Chondrocyte (in vitro differentiated cells): ENCODE data around the gene HOXC11. TPM values are rescaled to one million over a fixed set of nuclear protein-coding genes. Genes with fewer than 3 reads are reported as not detected.

Experiments used
- DNase-seq: peaks from one replicate; pipeline ENCODE4 v3.0.0; 2021; ENCODE audit warnings: mixed read lengths, low spot score
- H3K27ac Mint-ChIP-seq: one replicate; pipeline ENCODE4 v1.8.0; 2021; ENCODE audit warnings: mild to moderate bottlenecking, moderate library complexity, mixed read lengths; ENCODE audit not compliant: unreplicated experiment
- H3K27me3 Mint-ChIP-seq: 2 replicates; pipeline ENCODE4 v1.8.0; 2021; ENCODE audit warnings: low read depth, mixed read lengths
- H3K36me3 Mint-ChIP-seq: 2 replicates; pipeline ENCODE4 v1.8.0; 2021; ENCODE audit warnings: low read depth, mixed read lengths
- H3K4me1 Mint-ChIP-seq: 2 replicates; pipeline ENCODE4 v1.8.0; 2021; ENCODE audit warnings: low read depth, mild to moderate bottlenecking, mixed read lengths
- H3K4me3 Mint-ChIP-seq: one replicate; pipeline ENCODE4 v1.8.0; 2021; ENCODE audit warnings: mild to moderate bottlenecking, moderate library complexity, mixed read lengths; ENCODE audit not compliant: unreplicated experiment
- H3K9me3 Mint-ChIP-seq: 2 replicates; pipeline ENCODE4 v1.8.0; 2021; ENCODE audit warnings: low read depth, mixed read lengths
- total RNA-seq: library from RNA; stranded (reverse); gene quantifications from 3 replicates; pipeline ENCODE4 v1.2.1, GENCODE V29; 2021
- TF ChIP-seq, protein P1 (sequence below): fragments of 200-600 bp; sonication (generic); IDR thresholded peaks from 2 replicates; pipeline ENCODE4 v1.5.0; 2021; ENCODE audit warnings: antibody characterized with exemption, mild to moderate bottlenecking, moderate library complexity

Gene HOXC11
- total RNA-seq, 1 donor from 2014 or later: not detected

- peaks cover 91% of the 10 kb centered on the region for H3K27me3 Mint-ChIP-seq
- DNase-seq: no peak
- TF ChIP-seq, protein P1, sequence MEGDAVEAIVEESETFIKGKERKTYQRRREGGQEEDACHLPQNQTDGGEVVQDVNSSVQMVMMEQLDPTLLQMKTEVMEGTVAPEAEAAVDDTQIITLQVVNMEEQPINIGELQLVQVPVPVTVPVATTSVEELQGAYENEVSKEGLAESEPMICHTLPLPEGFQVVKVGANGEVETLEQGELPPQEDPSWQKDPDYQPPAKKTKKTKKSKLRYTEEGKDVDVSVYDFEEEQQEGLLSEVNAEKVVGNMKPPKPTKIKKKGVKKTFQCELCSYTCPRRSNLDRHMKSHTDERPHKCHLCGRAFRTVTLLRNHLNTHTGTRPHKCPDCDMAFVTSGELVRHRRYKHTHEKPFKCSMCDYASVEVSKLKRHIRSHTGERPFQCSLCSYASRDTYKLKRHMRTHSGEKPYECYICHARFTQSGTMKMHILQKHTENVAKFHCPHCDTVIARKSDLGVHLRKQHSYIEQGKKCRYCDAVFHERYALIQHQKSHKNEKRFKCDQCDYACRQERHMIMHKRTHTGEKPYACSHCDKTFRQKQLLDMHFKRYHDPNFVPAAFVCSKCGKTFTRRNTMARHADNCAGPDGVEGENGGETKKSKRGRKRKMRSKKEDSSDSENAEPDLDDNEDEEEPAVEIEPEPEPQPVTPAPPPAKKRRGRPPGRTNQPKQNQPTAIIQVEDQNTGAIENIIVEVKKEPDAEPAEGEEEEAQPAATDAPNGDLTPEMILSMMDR: peak; percentile 65
- H3K4me3 Mint-ChIP-seq: no peak within 1 kb of the TSS
- H3K9me3 Mint-ChIP-seq: no peaks in the 10 kb centered on the region
- no peaks in the 10 kb centered on the region for H3K4me1 Mint-ChIP-seq
- H3K27ac Mint-ChIP-seq: no peak within 1 kb of the TSS
- H3K36me3 Mint-ChIP-seq: peaks cover 2% of the 10 kb centered on the region
Measured at GRCh38 chr12:53984901-53985691, 12.2 kb downstream of the HOXC11 start, which contains the start of gene HOXC10. TSS of gene HOXC10 (plus strand) at chr12:53985146. CDS start at chr12:53985260, 114 bp downstream.

DNA sequence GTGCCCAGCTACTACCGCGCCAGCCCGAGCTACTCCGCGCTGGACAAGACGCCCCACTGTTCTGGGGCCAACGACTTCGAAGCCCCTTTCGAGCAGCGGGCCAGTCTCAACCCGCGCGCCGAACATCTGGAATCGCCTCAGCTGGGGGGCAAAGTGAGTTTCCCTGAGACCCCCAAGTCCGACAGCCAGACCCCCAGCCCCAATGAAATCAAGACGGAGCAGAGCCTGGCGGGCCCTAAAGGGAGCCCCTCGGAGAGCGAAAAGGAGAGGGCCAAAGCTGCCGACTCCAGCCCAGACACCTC is 12.7 kb downstream of the HOXC11 start:
- H3K4me1 Mint-ChIP-seq: no peaks in the 10 kb centered on the region
- H3K27ac Mint-ChIP-seq: no peak overlapping the region
- H3K9me3 Mint-ChIP-seq: no peaks in the 10 kb centered on the region
- DNase-seq: no peak
- peaks cover 91% of the 10 kb centered on the region for H3K27me3 Mint-ChIP-seq
- H3K36me3 Mint-ChIP-seq: peaks cover 2% of the 10 kb centered on the region
- no peak overlapping the region for H3K4me3 Mint-ChIP-seq
- TF ChIP-seq, protein P1: no peak

GRCh38 chr12:53985994-53986685 is 13.2 kb downstream of the HOXC11 start:
- Mint-ChIP-seq H3K4me3 (no peak overlapping the region), H3K27me3 (peaks cover 91% of the 10 kb centered on the region), H3K4me1 (no peaks in the 10 kb centered on the region), H3K36me3 (peaks cover 2% of the 10 kb centered on the region), H3K9me3 (no peaks in the 10 kb centered on the region), H3K27ac (no peak overlapping the region)
- no peak for DNase-seq
- TF ChIP-seq, protein P1: no peak

- H3K4me3 Mint-ChIP-seq: no peak overlapping the region
- H3K9me3 Mint-ChIP-seq: no peaks in the 10 kb centered on the region
- no peak overlapping the region for H3K27ac Mint-ChIP-seq
- H3K4me1 Mint-ChIP-seq: no peaks in the 10 kb centered on the region
- H3K27me3 Mint-ChIP-seq: peaks cover 89% of the 10 kb centered on the region
- peaks cover 2% of the 10 kb centered on the region for H3K36me3 Mint-ChIP-seq
- DNase-seq: no peak
- TF ChIP-seq, protein P1: no peak
Measured at GRCh38 chr12:53986686-53987483, 14.0 kb downstream of the HOXC11 start.

DNA sequence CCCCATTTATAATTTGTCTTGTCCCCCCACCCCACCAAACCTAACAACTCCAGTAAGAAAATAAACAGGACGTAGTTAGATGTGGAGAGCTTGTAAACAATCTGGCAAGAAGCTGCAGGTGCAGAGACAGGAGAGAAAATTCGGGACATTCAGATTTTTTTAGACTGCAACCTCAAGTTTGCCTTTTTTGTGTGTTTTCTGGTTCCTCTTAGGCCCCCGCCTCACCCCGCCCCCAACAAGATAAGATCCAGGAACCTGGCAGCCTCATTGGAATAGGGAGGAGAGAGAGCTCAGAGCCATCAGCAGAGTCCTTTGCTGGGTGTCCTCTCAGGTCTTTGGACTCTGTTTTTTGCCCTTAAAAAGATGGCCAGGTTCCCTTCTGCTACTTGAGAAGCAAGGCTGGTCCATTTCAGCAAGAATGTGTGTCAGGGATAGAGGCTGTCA is 14.9 kb downstream of the HOXC11 start:
- Mint-ChIP-seq H3K36me3 (peaks cover 2% of the 10 kb centered on the region), H3K27me3 (peaks cover 88% of the 10 kb centered on the region)

More for the DNA sequence above, 14.9 kb downstream of the HOXC11 start:
- H3K9me3 Mint-ChIP-seq: no peaks in the 10 kb centered on the region
- no peak overlapping the region for H3K4me3 Mint-ChIP-seq
- TF ChIP-seq, protein P1: no peak
- H3K27ac Mint-ChIP-seq: no peak overlapping the region
- DNase-seq: no peak
- no peaks in the 10 kb centered on the region for H3K4me1 Mint-ChIP-seq
